Keratinocyte (primary cell): ENCODE measurements around the gene PDCD11. TPM values are rescaled to one million over a fixed set of nuclear protein-coding genes. Genes with fewer than 3 reads are reported as not detected.

Experiments
- DNase-seq: peaks from one replicate; pipeline ENCODE4 v3.0.0-alpha.2; 2011; ENCODE audit warnings: low read depth, missing footprints, low spot score
- FAIRE-seq: peaks from 2 replicates; lab custom pipeline; 2011; peaks lifted over from hg19 to GRCh38; lab: Jason Lieb, UNC
- H2AFZ ChIP-seq: 2 replicates; pipeline ENCODE4 v1.6.0; 2012; ENCODE audit warnings: low read length, control low read depth, inconsistent platforms; ENCODE audit not compliant: control insufficient read depth
- H3K27ac ChIP-seq: 2 replicates; pipeline ENCODE4 v1.5.1; 2011; ENCODE audit warnings: low read length; ENCODE audit not compliant: control insufficient read depth, insufficient read depth
- H3K27me3 ChIP-seq: 3 replicates; pipeline ENCODE4 v1.6.0; 2011; ENCODE audit warnings: low read length; ENCODE audit not compliant: control insufficient read depth, insufficient read depth; ENCODE audit errors: extremely low read depth
- H3K36me3 ChIP-seq, 2 experiments: 2 replicates in 1 of 2; 3 replicates in 1 of 2; pipeline ENCODE4 v1.5.1; 2011; ENCODE audit warnings: low read length in 2 of 2, mild to moderate bottlenecking in 1 of 2; ENCODE audit not compliant: control insufficient read depth in 2 of 2, insufficient read depth in 2 of 2; ENCODE audit errors: extremely low read depth in 1 of 2
- H3K4me1 ChIP-seq: 3 replicates; pipeline ENCODE4 v1.5.1; 2011; ENCODE audit warnings: low read length; ENCODE audit not compliant: control insufficient read depth, insufficient read depth; ENCODE audit errors: extremely low read depth
- H3K4me2 ChIP-seq: 3 replicates; pipeline ENCODE4 v1.6.0; 2011; ENCODE audit warnings: low read depth, low read length; ENCODE audit not compliant: control insufficient read depth, insufficient read depth; ENCODE audit errors: extremely low read depth
- H3K4me3 ChIP-seq, 3 experiments: fragments of 200-600 bp in 1 of 3; sonication (generic) in 1 of 3; 2 replicates in 2 of 3; 3 replicates in 1 of 3; pipeline ENCODE4 v1.5.1; 2011 to 2016; ENCODE audit warnings: low read length in 3 of 3, mild to moderate bottlenecking in 3 of 3, control low read depth in 2 of 3, inconsistent platforms in 1 of 3, low read depth in 1 of 3, mixed read lengths in 1 of 3, mixed run types in 1 of 3, moderate library complexity in 1 of 3; ENCODE audit not compliant: control insufficient read depth in 2 of 3, insufficient read depth in 2 of 3; ENCODE audit errors: extremely low read depth in 1 of 3
- H3K79me2 ChIP-seq: 2 replicates; pipeline ENCODE4 v1.6.0; 2012; ENCODE audit warnings: low read length; ENCODE audit not compliant: control insufficient read depth, insufficient read depth
- H3K9ac ChIP-seq: 3 replicates; pipeline ENCODE4 v1.6.0; 2011; ENCODE audit warnings: low read length; ENCODE audit not compliant: control insufficient read depth, insufficient read depth; ENCODE audit errors: extremely low read depth
- H3K9me1 ChIP-seq: 3 replicates; pipeline ENCODE4 v1.6.0; 2011; ENCODE audit warnings: low read length; ENCODE audit not compliant: control insufficient read depth, insufficient read depth; ENCODE audit errors: extremely low read depth
- H3K9me3 ChIP-seq: 2 replicates; pipeline ENCODE4 v1.5.1; 2012; ENCODE audit warnings: low read depth, low read length; ENCODE audit not compliant: control insufficient read depth
- H4K20me1 ChIP-seq: 3 replicates; pipeline ENCODE4 v1.6.0; 2011; ENCODE audit warnings: low read length; ENCODE audit not compliant: control insufficient read depth, insufficient read depth; ENCODE audit errors: extremely low read depth
- EZH2 ChIP-seq: IDR thresholded peaks from one replicate; pipeline ENCODE4 v1.6.1; 2012; ENCODE audit warnings: inconsistent platforms, mild to moderate bottlenecking, low read length, moderate library complexity
- dilution Hi-C: fragments of 300-500 bp; cut with MboI; formaldehyde crosslinking; loops from one replicate; pipeline ENCODE4 v1.7.0; 2020; ENCODE audit warnings: low sequenced_read_pairs; ENCODE audit not compliant: extremely low pct_ligation_motif_present
- polyA plus RNA-seq, 5 experiments: library from polyadenylated mRNA; depleted of rRNA in 3 of 5; stranded (reverse) in 3 of 5; stranded (forward) in 1 of 5; unstranded in 1 of 5; fragments of >200 nt; gene quantifications; 1 replicate in 1 of 5; 2 replicates in 3 of 5; 3 replicates in 1 of 5; pipeline versions ENCODE4 v1.2.1 to v1.2.3, GENCODE V29; 2011 to 2012; ENCODE audit warnings: missing spikeins in 2 of 5, low read depth in 1 of 5, low replicate concordance in 1 of 5
- TF ChIP-seq, protein P1 (sequence below), 3 experiments: IDR thresholded peaks in 1 of 3; conservative IDR thresholded peaks in 1 of 3; optimal IDR thresholded peaks in 1 of 3; 2 replicates in 2 of 3; 3 replicates in 1 of 3; pipeline versions ENCODE3 to v1.5.1; 2011; ENCODE audit warnings: low read length in 3 of 3, mild to moderate bottlenecking in 3 of 3, moderate library complexity in 2 of 3, control low read depth in 1 of 3, inconsistent platforms in 1 of 3; ENCODE audit not compliant: insufficient read depth in 2 of 3; ENCODE audit errors: extremely low read depth in 1 of 3

The PDCD11 gene
- polyA plus RNA-seq, 1 donor (not counting 4 experiments of a cell fraction or from before 2014, with no cell fraction given) = 28.6 TPM

DNA sequence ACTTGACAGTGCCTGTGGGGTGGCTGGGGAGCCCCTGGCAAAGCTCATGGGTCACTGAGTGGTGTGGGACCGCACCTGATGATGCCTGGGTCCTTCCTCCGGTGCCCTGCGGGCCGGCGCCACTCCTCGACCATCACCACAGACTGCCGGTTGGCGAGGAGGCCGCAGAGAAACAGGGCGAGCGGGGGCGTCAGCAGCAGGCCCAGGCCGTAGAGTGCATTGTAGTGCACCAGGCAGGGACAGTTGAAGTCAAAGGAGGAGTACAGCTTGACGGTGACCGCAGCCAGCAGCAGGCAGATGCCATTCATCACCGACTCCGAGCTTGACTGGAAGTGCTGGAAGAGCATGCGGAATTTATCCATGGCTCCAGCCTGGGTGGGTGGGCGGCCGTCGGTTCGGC, 82.2 kb downstream of the PDCD11 start:
- H3K27ac ChIP-seq = no peak overlapping the region
- dilution Hi-C loops = no loop called here
- H2AFZ ChIP-seq = no peak overlapping the region

DNA sequence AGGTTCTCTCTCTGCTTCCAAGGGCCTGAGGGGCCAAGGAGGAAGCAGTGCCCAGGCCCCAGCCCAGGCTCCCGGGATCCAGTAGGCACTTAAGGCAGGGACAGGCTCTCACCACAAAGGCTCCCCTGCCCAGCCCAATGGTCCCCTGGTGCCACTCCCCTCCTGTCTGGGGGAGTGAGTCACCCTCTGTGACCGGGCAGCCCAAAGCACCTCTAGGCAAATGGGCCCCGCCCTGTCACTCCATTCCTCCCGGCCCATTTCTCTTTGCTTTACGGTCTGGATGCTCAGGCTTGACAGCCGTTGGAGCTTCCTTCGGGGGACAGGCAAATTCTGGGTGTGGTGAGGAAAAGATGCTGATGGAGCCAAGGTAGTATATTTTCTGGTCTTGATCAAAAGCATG, 82.7 kb downstream of the PDCD11 start, which contains the start of gene CALHM3:
CALHM3 (minus strand) TSS at position 106 of the 400 bp plus-strand sequence. CDS start 208 bp downstream, outside the sequence.
- H3K4me2 ChIP-seq = peak within 1 kb of the TSS; percentile 25
- H3K9me3 ChIP-seq = no peaks in the 10 kb centered on the region
- H3K9me1 ChIP-seq = no peaks in the 10 kb centered on the region
- no peak for TF ChIP-seq EZH2
- TF ChIP-seq, protein P1, sequence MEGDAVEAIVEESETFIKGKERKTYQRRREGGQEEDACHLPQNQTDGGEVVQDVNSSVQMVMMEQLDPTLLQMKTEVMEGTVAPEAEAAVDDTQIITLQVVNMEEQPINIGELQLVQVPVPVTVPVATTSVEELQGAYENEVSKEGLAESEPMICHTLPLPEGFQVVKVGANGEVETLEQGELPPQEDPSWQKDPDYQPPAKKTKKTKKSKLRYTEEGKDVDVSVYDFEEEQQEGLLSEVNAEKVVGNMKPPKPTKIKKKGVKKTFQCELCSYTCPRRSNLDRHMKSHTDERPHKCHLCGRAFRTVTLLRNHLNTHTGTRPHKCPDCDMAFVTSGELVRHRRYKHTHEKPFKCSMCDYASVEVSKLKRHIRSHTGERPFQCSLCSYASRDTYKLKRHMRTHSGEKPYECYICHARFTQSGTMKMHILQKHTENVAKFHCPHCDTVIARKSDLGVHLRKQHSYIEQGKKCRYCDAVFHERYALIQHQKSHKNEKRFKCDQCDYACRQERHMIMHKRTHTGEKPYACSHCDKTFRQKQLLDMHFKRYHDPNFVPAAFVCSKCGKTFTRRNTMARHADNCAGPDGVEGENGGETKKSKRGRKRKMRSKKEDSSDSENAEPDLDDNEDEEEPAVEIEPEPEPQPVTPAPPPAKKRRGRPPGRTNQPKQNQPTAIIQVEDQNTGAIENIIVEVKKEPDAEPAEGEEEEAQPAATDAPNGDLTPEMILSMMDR (optimal IDR thresholded peaks at IDR 0.05 in 1 of 3, IDR thresholded peaks at IDR 0.05 in 1 of 3, conservative IDR thresholded peaks at IDR 0.05 in 1 of 3; ENCODE audit: extremely low read depth in 1 of 3, insufficient read depth in 2 of 3, low read length in 3 of 3) = no peak
- H3K79me2 ChIP-seq = no peaks in the 10 kb centered on the region
- H3K4me1 ChIP-seq = peaks cover 8% of the 10 kb centered on the region
- H3K36me3 ChIP-seq = no peaks in the 10 kb centered on the region
- no peak within 1 kb of the TSS for H3K4me3 ChIP-seq
- no peak for DNase-seq
- H3K9ac ChIP-seq = no peak within 1 kb of the TSS
- dilution Hi-C loops = no loop called here
- no peak within 1 kb of the TSS for H2AFZ ChIP-seq
- no peaks in the 10 kb centered on the region for H4K20me1 ChIP-seq
- no peak within 1 kb of the TSS for H3K27ac ChIP-seq
- no peaks in the 10 kb centered on the region for H3K27me3 ChIP-seq
- FAIRE-seq = no peak

More for the DNA sequence above, 82.2 kb downstream of the PDCD11 start:
- peaks cover 8% of the 10 kb centered on the region for H3K4me1 ChIP-seq
- TF ChIP-seq, protein P1 (optimal IDR thresholded peaks at IDR 0.05 in 1 of 3, IDR thresholded peaks at IDR 0.05 in 1 of 3, conservative IDR thresholded peaks at IDR 0.05 in 1 of 3; ENCODE audit: extremely low read depth in 1 of 3, insufficient read depth in 2 of 3, low read length in 3 of 3) = no peak
- no peak for TF ChIP-seq EZH2
- no peak overlapping the region for H3K4me3 ChIP-seq
- no peak overlapping the region for H3K4me2 ChIP-seq
- no peaks in the 10 kb centered on the region for H3K36me3 ChIP-seq
- no peaks in the 10 kb centered on the region for H4K20me1 ChIP-seq
- DNase-seq = no peak
- H3K27me3 ChIP-seq = no peaks in the 10 kb centered on the region
- H3K9me1 ChIP-seq = no peaks in the 10 kb centered on the region
- no peaks in the 10 kb centered on the region for H3K79me2 ChIP-seq
- H3K9me3 ChIP-seq = no peaks in the 10 kb centered on the region
- H3K9ac ChIP-seq = no peak overlapping the region
- no peak for FAIRE-seq
